Muscle layer of colon (tissue), 2 donors: Measurements from ENCODE around the gene CLEC4F.

Experiments
- H3K27ac ChIP-seq: one replicate; pipeline ENCODE4 v1.7.0; 2013; ENCODE audit warnings: low read depth, mild to moderate bottlenecking, low read length, moderate library complexity
- H3K27me3 ChIP-seq, 2 donors: one replicate each; pipeline ENCODE4 v1.7.0; 2013; ENCODE audit warnings: low read length in 2 of 2, mild to moderate bottlenecking in 2 of 2; ENCODE audit not compliant: insufficient read depth in 2 of 2, control insufficient read depth in 1 of 2
- H3K36me3 ChIP-seq: one replicate; pipeline ENCODE4 v1.7.0; 2013; ENCODE audit warnings: mild to moderate bottlenecking, low read length; ENCODE audit not compliant: insufficient read depth
- H3K4me1 ChIP-seq: one replicate; pipeline ENCODE4 v1.7.0; 2013; ENCODE audit warnings: mild to moderate bottlenecking, low read length; ENCODE audit not compliant: insufficient read depth
- H3K4me3 ChIP-seq, 2 donors: one replicate each; pipeline ENCODE4 v1.7.0; 2013; ENCODE audit warnings: low read length in 2 of 2, low read depth in 1 of 2, mild to moderate bottlenecking in 1 of 2, moderate library complexity in 1 of 2
- H3K9ac ChIP-seq: one replicate; pipeline ENCODE4 v1.7.0; 2013; ENCODE audit warnings: low read length
- H3K9me3 ChIP-seq: one replicate; pipeline ENCODE4 v1.7.0; 2013; ENCODE audit warnings: mild to moderate bottlenecking, low read length
- donor health status: abdominal sarcoma.
- donor health status: Adenocarcinoma of cecum.

Gene CLEC4F

GRCh38 chr2:70826696-70827350 lies 6.4 kb upstream of the CLEC4F start:
- Histone ChIP-seq H3K27ac (no peak overlapping the region), H3K4me3 (no peak overlapping the region), H3K9me3 (no peaks in the 10 kb centered on the region), H3K4me1 (no peaks in the 10 kb centered on the region), H3K36me3 (no peaks in the 10 kb centered on the region), H3K9ac (no peak overlapping the region), H3K27me3 (no peaks in the 10 kb centered on the region)

GRCh38 chr2:70823249-70823648 lies 2.9 kb upstream of the CLEC4F start:
- Histone ChIP-seq H3K4me3 (no peak overlapping the region), H3K4me1 (no peaks in the 10 kb centered on the region), H3K9me3 (no peaks in the 10 kb centered on the region), H3K36me3 (no peaks in the 10 kb centered on the region), H3K27me3 (no peaks in the 10 kb centered on the region), H3K27ac (no peak overlapping the region), H3K9ac (no peak overlapping the region)

- Histone ChIP-seq H3K4me3 (no peak overlapping the region), H3K4me1 (no peaks in the 10 kb centered on the region), H3K9ac (no peak overlapping the region)
Observed at GRCh38 chr2:70822843-70823242, 2.4 kb upstream of the CLEC4F start.

GRCh38 chr2:70817284-70817954 lies 3.0 kb downstream of the CLEC4F start:
- Histone ChIP-seq H3K9ac (no peak overlapping the region), H3K27ac (no peak overlapping the region), H3K27me3 (no peaks in the 10 kb centered on the region), H3K4me3 (no peak overlapping the region), H3K36me3 (no peaks in the 10 kb centered on the region), H3K9me3 (no peaks in the 10 kb centered on the region), H3K4me1 (no peaks in the 10 kb centered on the region)

More at GRCh38 chr2:70822843-70823242, 2.4 kb upstream of the CLEC4F start:
- no peaks in the 10 kb centered on the region for H3K9me3 ChIP-seq
- no peaks in the 10 kb centered on the region for H3K27me3 ChIP-seq
- no peak overlapping the region for H3K27ac ChIP-seq
- no peaks in the 10 kb centered on the region for H3K36me3 ChIP-seq

GRCh38 chr2:70816726-70817125 lies 3.7 kb downstream of the CLEC4F start:
- H3K9me3 ChIP-seq, result no peaks in the 10 kb centered on the region
- no peaks in the 10 kb centered on the region for H3K36me3 ChIP-seq
- no peaks in the 10 kb centered on the region for H3K4me1 ChIP-seq
- no peak overlapping the region for H3K27ac ChIP-seq
- H3K4me3 ChIP-seq, result no peak overlapping the region
- H3K9ac ChIP-seq, result no peak overlapping the region
- H3K27me3 ChIP-seq, result no peaks in the 10 kb centered on the region

GRCh38 chr2:70808983-70809958 lies 11.1 kb downstream of the CLEC4F start:
- no peaks in the 10 kb centered on the region for H3K36me3 ChIP-seq
- no peak overlapping the region for H3K4me3 ChIP-seq
- H3K27ac ChIP-seq, result no peak overlapping the region
- no peaks in the 10 kb centered on the region for H3K27me3 ChIP-seq
- H3K4me1 ChIP-seq, result no peaks in the 10 kb centered on the region
- H3K9me3 ChIP-seq, result no peaks in the 10 kb centered on the region
- H3K9ac ChIP-seq, result no peak overlapping the region

GRCh38 chr2:70807828-70808118 lies 12.6 kb downstream of the CLEC4F start:
- Histone ChIP-seq H3K27ac (no peak overlapping the region), H3K9ac (no peak overlapping the region), H3K4me1 (no peaks in the 10 kb centered on the region), H3K27me3 (no peaks in the 10 kb centered on the region), H3K36me3 (no peaks in the 10 kb centered on the region), H3K9me3 (no peaks in the 10 kb centered on the region), H3K4me3 (no peak overlapping the region)

- Histone ChIP-seq H3K27me3 (no peaks in the 10 kb centered on the region), H3K9ac (no peak overlapping the region), H3K9me3 (no peaks in the 10 kb centered on the region), H3K4me3 (no peak overlapping the region), H3K27ac (no peak overlapping the region), H3K36me3 (no peaks in the 10 kb centered on the region), H3K4me1 (no peaks in the 10 kb centered on the region)
Observed at GRCh38 chr2:70807102-70807827, 13.1 kb downstream of the CLEC4F start.

- no peak overlapping the region for H3K27ac ChIP-seq
- H3K36me3 ChIP-seq, result no peaks in the 10 kb centered on the region
- no peaks in the 10 kb centered on the region for H3K9me3 ChIP-seq
- no peaks in the 10 kb centered on the region for H3K27me3 ChIP-seq
- H3K4me3 ChIP-seq, result no peak overlapping the region
- H3K9ac ChIP-seq, result no peak overlapping the region
- no peaks in the 10 kb centered on the region for H3K4me1 ChIP-seq
Observed at GRCh38 chr2:70806620-70807019, 13.8 kb downstream of the CLEC4F start.

GRCh38 chr2:70806013-70806412 lies 14.4 kb downstream of the CLEC4F start:
- Histone ChIP-seq H3K9ac (no peak overlapping the region), H3K36me3 (no peaks in the 10 kb centered on the region), H3K4me3 (no peak overlapping the region), H3K27me3 (no peaks in the 10 kb centered on the region), H3K9me3 (no peaks in the 10 kb centered on the region), H3K4me1 (no peaks in the 10 kb centered on the region), H3K27ac (no peak overlapping the region)
